Endothelial cell of umbilical vein (primary cell): ENCODE measurements around the gene IFNL3.

Source experiments
- JUN ChIP-seq: IDR thresholded peaks from 2 replicates; pipeline ENCODE4 v1.6.1; 2011; ENCODE audit warnings: borderline replicate concordance, low read depth; ENCODE audit not compliant: insufficient read length, insufficient read depth
- POLR2A ChIP-seq: IDR thresholded peaks from 2 replicates; pipeline ENCODE4 v1.6.1; 2012; ENCODE audit warnings: low read depth, mild to moderate bottlenecking, control low read depth, low read length
- POLR2AphosphoS5 ChIP-seq: IDR thresholded peaks from 2 replicates; pipeline ENCODE4 v1.6.1; 2012; ENCODE audit warnings: low read depth, mild to moderate bottlenecking, control low read depth, low read length, moderate library complexity; ENCODE audit not compliant: insufficient read depth
- TF ChIP-seq, protein P1 (sequence below), 2 donors: IDR thresholded peaks; 1 replicate in 1 of 2; 2 replicates in 1 of 2; pipeline ENCODE4 v1.5.1; 2011; ENCODE audit warnings: low read length in 2 of 2, mild to moderate bottlenecking in 2 of 2, moderate library complexity in 2 of 2, control low read depth in 1 of 2, inconsistent platforms in 1 of 2, low read depth in 1 of 2; ENCODE audit not compliant: insufficient read depth in 1 of 2; ENCODE audit errors: extremely low read depth in 1 of 2
- TF ChIP-seq, protein P2 (sequence below): IDR thresholded peaks from 2 replicates; pipeline ENCODE4 v1.6.1; 2011; ENCODE audit not compliant: insufficient read depth, insufficient read length

- TF ChIP-seq POLR2A (no peak), JUN (no peak), POLR2AphosphoS5 (no peak)
- TF ChIP-seq, protein P1, sequence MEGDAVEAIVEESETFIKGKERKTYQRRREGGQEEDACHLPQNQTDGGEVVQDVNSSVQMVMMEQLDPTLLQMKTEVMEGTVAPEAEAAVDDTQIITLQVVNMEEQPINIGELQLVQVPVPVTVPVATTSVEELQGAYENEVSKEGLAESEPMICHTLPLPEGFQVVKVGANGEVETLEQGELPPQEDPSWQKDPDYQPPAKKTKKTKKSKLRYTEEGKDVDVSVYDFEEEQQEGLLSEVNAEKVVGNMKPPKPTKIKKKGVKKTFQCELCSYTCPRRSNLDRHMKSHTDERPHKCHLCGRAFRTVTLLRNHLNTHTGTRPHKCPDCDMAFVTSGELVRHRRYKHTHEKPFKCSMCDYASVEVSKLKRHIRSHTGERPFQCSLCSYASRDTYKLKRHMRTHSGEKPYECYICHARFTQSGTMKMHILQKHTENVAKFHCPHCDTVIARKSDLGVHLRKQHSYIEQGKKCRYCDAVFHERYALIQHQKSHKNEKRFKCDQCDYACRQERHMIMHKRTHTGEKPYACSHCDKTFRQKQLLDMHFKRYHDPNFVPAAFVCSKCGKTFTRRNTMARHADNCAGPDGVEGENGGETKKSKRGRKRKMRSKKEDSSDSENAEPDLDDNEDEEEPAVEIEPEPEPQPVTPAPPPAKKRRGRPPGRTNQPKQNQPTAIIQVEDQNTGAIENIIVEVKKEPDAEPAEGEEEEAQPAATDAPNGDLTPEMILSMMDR (IDR thresholded peaks at IDR 0.05; ENCODE audit: extremely low read depth in 1 of 2, insufficient read depth in 1 of 2, low read depth in 1 of 2, low read length in 2 of 2): no peak
- TF ChIP-seq, protein P2, sequence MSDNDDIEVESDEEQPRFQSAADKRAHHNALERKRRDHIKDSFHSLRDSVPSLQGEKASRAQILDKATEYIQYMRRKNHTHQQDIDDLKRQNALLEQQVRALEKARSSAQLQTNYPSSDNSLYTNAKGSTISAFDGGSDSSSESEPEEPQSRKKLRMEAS: no peak
These were observed 14.6 kb downstream of the IFNL3 start for GRCh38 chr19:39230096-39230764.
